GM13977 (cell line): Measurements from ENCODE around the gene FAM174C.

Source experiments
- DNase-seq: peaks from one replicate; pipeline ENCODE4 v3.0.0; 2012; ENCODE audit warnings: low spot score
- in situ Hi-C: fragments of 300-500 bp; cut with MboI; formaldehyde crosslinking; loops from one replicate; pipeline ENCODE4 v1.12.0; 2022; ENCODE audit warnings: low sequenced_read_pairs, low pct_unique_long_range_greater_than_20kb, mixed read lengths, inconsistent platforms; ENCODE audit not compliant: unreplicated experiment
- TF ChIP-seq, protein P1 (sequence below): IDR thresholded peaks from 2 replicates; pipeline ENCODE4 v1.5.1; 2012; ENCODE audit warnings: mild to moderate bottlenecking, control low read depth; ENCODE audit not compliant: insufficient read depth; ENCODE audit errors: extremely low read depth, missing control alignments

Gene FAM174C

DNA sequence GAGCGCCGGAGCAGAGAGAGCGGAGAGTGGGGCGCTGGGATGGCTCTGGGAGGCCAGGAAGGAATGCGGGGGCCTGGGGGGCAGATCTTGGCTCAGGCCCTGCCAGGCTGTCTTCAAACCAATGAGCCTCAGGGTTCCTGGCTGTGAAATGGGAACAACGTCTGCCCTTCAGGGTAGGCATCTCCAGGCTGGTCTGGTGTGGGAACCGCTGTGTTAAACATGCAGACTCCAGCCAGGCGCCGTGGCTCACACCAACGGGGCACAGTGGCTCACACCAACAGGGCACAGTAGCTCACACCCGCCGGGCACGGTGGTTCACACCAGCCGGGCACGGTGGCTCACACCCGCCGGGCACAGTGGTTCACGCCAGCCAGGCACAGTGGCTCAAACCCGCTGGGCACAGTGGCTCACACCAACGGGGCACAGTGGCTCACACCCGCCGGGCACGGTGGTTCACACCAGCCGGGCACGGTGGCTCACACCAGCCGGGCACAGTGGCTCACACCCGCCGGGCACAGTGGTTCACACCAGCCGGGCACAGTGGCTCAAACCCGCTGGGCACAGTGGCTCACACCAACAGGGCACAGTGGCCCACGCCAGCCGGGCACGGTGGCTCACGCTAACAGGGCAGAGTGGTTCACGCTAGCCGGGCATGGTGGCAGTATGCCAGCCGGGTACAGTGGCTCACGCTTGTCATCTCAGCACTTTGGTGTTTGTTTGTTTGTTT is 50.4 kb downstream of the FAM174C start:
- in situ Hi-C loops = no loop called here
- TF ChIP-seq, protein P1, sequence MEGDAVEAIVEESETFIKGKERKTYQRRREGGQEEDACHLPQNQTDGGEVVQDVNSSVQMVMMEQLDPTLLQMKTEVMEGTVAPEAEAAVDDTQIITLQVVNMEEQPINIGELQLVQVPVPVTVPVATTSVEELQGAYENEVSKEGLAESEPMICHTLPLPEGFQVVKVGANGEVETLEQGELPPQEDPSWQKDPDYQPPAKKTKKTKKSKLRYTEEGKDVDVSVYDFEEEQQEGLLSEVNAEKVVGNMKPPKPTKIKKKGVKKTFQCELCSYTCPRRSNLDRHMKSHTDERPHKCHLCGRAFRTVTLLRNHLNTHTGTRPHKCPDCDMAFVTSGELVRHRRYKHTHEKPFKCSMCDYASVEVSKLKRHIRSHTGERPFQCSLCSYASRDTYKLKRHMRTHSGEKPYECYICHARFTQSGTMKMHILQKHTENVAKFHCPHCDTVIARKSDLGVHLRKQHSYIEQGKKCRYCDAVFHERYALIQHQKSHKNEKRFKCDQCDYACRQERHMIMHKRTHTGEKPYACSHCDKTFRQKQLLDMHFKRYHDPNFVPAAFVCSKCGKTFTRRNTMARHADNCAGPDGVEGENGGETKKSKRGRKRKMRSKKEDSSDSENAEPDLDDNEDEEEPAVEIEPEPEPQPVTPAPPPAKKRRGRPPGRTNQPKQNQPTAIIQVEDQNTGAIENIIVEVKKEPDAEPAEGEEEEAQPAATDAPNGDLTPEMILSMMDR = no peak
- no peak for DNase-seq

GRCh38 chr19:1327125-1327524 is 51.8 kb downstream of the FAM174C start:
- TF ChIP-seq, protein P1 = no peak
- DNase-seq = no peak
- in situ Hi-C loops = no loop called here
